Measurements from ENCODE around the gene CHRND.

CHRND gene

GRCh38 chr2:232492236-232492848, 33.6 kb upstream of the CHRND start:
- Histone ChIP-seq H3K9me3 (ENCODE audit: control insufficient read depth, low read length) (no peaks in the 10 kb centered on the region), H2AFZ (no peak overlapping the region), H3K4me2 (ENCODE audit: low read length) (no peak overlapping the region), H3K27ac (no peak overlapping the region), H3K79me2 (no peaks in the 10 kb centered on the region), H3K9ac (no peak overlapping the region), H3K4me1 (no peaks in the 10 kb centered on the region), H3K4me3 (ENCODE audit: low read depth, low read length) (no peak overlapping the region), H3K27me3 (ENCODE audit: control insufficient read depth, insufficient read depth, low read length) (no peaks in the 10 kb centered on the region), H3K36me3 (ENCODE audit: control insufficient read depth, insufficient read depth, low read length) (no peaks in the 10 kb centered on the region)
- TF ChIP-seq CTCF (IDR thresholded peaks at IDR 0.05): no peak

- Histone ChIP-seq H3K36me3 (ENCODE audit: control insufficient read depth, insufficient read depth, low read length) (no peaks in the 10 kb centered on the region), H3K27me3 (ENCODE audit: control insufficient read depth, insufficient read depth, low read length) (no peaks in the 10 kb centered on the region), H3K9ac (no peak overlapping the region), H3K27ac (no peak overlapping the region), H2AFZ (no peak overlapping the region), H3K79me2 (no peaks in the 10 kb centered on the region), H3K4me1 (no peaks in the 10 kb centered on the region), H3K9me3 (ENCODE audit: control insufficient read depth, low read length) (no peaks in the 10 kb centered on the region), H3K4me2 (ENCODE audit: low read length) (no peak overlapping the region), H3K4me3 (ENCODE audit: low read depth, low read length) (no peak overlapping the region)
- no peak for TF ChIP-seq CTCF (IDR thresholded peaks at IDR 0.05)
These were observed 32.8 kb upstream of the CHRND start for GRCh38 chr2:232492963-232493700.

- Histone ChIP-seq H3K36me3 (ENCODE audit: control insufficient read depth, insufficient read depth, low read length) (no peaks in the 10 kb centered on the region), H3K4me3 (ENCODE audit: low read depth, low read length) (no peak overlapping the region), H3K9me3 (ENCODE audit: control insufficient read depth, low read length) (no peaks in the 10 kb centered on the region), H3K9ac (no peak overlapping the region), H3K4me2 (ENCODE audit: low read length) (no peak overlapping the region), H3K4me1 (no peaks in the 10 kb centered on the region), H2AFZ (no peak overlapping the region), H3K79me2 (no peaks in the 10 kb centered on the region), H3K27me3 (ENCODE audit: control insufficient read depth, insufficient read depth, low read length) (no peaks in the 10 kb centered on the region), H3K27ac (no peak overlapping the region)
- TF ChIP-seq CTCF (IDR thresholded peaks at IDR 0.05): no peak
These were observed 32.1 kb upstream of the CHRND start for GRCh38 chr2:232493701-232494474.

- no peaks in the 10 kb centered on the region for H3K79me2 ChIP-seq
- no peak overlapping the region for H3K27ac ChIP-seq
- no peak overlapping the region for H2AFZ ChIP-seq
- no peaks in the 10 kb centered on the region for H3K27me3 ChIP-seq (ENCODE audit: control insufficient read depth, insufficient read depth, low read length)
- H3K36me3 ChIP-seq (ENCODE audit: control insufficient read depth, insufficient read depth, low read length): no peaks in the 10 kb centered on the region
- H3K4me2 ChIP-seq (ENCODE audit: low read length): no peak overlapping the region
- H3K4me3 ChIP-seq (ENCODE audit: low read depth, low read length): no peak overlapping the region
- no peak overlapping the region for H3K9ac ChIP-seq
- H3K4me1 ChIP-seq: no peaks in the 10 kb centered on the region
- no peak for TF ChIP-seq CTCF (IDR thresholded peaks at IDR 0.05)
- no peaks in the 10 kb centered on the region for H3K9me3 ChIP-seq (ENCODE audit: control insufficient read depth, low read length)
These were observed 31.4 kb upstream of the CHRND start for GRCh38 chr2:232494542-232494941.

All from parathyroid adenoma (tissue), 2 donors.